ENCODE data around the gene MAST4.

Gene MAST4

DNA sequence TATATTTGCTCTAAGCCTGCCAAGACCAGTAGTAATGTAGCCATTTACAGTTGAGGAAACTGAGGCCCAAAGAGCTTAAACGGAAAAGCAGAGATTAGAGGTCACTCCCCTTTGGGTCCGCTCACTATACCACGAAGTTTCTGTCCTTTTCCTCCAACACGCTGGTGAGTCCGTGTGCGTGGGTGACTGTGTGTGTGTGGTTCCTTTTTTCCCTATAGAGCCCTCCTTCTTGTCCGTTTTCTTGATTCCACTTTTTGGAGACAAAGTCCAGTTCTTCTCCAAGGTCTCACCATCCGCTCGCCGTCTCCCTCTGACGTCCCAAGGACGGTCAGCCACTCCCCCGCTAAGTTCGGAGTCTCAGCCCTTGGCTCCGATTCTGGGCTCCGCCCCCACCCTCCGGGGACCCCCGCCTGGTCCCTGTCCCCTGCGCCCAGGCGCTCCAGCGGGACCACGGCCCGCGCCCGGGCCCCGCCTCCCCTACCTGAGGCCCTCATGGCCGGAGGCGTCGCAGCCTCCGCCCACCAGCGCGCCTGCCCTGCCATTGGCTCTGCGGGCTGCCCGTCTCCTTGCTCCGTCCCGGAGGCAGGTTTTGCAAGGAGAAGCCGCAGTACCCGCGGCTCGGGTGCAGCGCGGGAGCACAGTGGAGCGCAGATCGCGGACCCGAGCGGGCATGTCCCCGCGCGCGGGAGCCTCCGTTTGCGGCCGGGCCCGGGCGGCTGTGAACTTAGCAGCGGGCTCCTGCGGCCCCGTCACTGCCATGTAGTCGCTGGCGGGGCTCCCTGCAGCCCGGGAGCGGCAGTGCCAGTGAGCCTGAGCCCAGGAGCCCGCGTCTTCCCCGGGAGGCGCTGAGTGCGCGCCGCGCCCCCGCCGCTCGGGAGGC, at the start of gene MAST4:
Gene MAST4, plus strand, starts transcription at position 638 of the 880 bp plus-strand sequence. CDS start 263 bp downstream, outside the sequence.
- DNase-seq, result peak; percentile 68

GRCh38 chr5:66546541-66546940, 49.7 kb upstream of the MAST4 start:
- DNase-seq, result no peak

DNA sequence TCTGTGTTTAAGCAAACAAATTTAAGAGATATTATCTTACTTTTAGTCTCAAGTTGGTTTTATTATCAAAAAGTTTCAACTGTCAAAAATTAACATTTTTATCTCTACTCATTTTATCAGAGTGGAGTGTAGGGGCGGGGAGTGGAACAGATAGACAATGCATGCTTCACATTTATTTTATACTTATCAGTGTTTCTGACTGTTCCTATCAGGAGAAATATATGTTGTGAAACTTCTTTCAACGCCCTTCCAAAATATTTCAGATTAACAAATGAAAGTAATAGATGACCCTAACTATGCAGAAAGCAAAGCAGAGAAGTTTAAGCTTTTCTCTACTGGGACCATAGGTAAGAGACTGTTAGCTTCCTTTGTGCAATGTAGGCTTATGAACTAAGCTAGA, 44.9 kb upstream of the MAST4 start:
- no peak for DNase-seq

DNA sequence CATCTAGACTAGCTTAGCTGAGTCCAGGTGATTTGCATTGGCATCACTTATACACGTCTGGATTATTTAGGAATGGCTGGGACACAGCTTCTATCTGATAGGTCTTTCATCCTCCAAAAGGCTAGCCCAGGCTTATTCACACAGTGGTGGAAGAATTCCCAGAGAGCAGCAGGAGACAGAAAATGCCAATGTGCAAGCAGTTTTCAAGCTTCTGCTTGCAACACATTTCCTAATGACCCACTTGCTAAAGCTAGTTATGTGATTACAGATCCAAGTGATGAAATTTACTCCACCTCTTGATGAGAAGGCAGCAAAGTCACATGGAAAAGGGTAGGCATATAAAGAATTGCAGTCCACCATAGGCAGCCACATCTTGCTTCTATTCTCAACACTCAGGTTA, 44.2 kb upstream of the MAST4 start:
- no peak for DNase-seq

- DNase-seq, result no peak
These were observed 42.8 kb upstream of the MAST4 start for GRCh38 chr5:66553368-66553912.

DNA sequence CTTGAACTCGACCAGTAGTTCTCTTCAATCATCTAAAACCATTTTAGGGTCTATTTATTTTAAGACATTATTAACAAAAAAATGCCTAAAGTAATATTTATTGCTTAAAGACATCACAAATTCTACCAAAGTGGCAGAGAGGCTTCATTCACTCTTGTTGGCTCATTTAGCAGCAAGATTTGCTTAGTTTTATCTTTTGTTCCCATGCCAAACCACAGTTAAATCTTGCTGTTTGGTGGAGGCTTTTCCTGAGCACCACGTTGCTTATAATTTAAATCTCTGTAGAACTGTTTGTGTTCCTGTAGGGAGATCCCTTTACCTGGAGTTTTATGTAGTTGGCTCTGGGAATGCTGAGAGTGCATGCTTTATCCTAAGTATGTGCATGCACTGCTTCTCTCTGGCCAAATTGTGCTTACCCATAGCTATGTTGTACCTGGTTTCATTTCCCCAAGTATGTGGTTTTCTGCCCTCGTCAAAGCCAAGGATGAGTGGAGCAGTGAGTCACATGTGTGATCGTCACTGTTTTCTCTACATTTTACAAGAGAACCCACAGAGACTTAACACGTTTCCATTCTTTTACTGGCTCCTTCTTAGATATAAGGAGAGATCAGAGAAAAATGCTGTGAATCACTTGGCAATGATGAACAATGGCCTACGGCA, 42.1 kb upstream of the MAST4 start:
- no peak for DNase-seq

DNA sequence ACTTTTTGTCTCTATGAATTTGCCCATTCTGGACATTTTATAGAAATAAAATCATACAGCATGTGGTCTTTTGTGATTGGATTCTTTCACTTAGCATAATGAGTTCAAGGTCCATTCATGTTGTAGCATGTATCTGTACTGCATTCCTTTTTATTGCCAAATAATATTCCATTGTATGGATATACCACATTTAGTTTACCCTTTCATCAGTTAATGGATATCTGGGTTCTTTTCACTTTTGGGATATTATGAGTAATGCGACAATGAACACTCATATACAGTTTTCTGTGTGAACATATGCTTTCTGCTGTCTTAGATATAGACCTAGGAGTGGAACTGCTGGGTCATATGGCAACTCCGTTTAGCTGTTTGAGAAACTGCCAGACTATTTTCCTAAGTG, 41.3 kb upstream of the MAST4 start:
- no peak for DNase-seq

GRCh38 chr5:66558560-66558959, 37.6 kb upstream of the MAST4 start:
- DNase-seq, result peak; percentile 21

GRCh38 chr5:66560371-66560770, 35.8 kb upstream of the MAST4 start:
- peak; percentile 82 for DNase-seq

- DNase-seq, result no peak
These were observed 34.8 kb upstream of the MAST4 start for GRCh38 chr5:66561256-66561990.

DNA sequence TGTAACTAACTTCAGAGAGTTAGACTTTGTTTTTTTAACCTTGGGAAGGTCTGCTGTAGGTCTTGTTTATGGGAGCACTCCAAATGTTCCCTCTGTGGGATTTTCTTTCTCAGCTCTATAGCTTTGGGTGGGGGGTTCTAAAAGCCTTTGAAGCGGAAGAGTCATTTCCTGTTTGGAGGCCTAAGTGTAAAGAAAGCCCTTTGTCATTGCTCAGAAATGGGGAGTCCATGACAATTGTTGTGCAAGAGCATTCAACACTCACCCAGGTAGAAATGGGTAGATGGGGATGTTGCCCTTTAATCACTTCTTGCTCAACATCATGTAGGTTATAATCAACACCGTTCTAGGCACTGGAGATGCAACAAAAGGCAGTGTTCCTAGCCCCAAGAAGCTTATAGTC, 30.3 kb upstream of the MAST4 start:
- DNase-seq, result no peak

- DNase-seq, result no peak
These were observed 28.7 kb upstream of the MAST4 start for GRCh38 chr5:66567474-66567873.

DNA sequence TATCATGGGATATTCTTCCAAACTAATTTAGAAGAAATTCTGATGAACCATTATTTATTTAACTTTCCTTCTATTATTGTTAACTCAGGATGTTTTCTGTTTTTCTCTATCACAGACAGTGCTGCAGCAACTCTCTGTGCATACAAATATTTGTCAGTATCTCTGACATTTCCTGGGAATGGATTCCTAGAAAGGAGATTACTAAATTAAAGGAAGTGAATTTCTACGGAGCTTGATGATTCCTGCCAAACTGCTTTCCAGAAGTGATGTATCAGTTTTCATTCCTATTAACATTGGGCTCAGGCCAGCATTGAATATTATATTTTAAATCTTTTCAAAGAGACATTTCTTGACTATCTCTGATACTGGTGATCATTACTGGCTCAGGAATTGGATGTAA, 26.0 kb upstream of the MAST4 start:
- DNase-seq, result no peak

DNA sequence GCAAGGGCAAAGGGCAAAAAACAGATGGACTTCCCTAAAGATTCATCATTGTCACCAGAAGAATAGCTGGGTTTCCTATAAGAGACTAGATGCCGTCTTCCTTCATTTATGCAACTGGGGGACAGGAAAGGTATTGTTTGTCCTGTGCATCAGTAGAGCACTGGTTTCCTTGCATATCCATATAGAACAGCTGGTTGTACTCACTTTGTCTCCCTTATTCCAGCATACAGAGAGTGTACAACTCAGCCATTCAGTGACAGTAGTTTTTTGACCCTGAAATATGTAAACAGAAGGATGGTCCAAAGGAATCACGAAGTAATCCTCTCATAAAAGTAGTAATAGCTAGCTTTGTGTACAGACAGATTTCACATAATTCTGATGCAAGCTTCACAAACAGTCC, 22.5 kb upstream of the MAST4 start:
- no peak for DNase-seq

- no peak for DNase-seq
These were observed 13.6 kb upstream of the MAST4 start for GRCh38 chr5:66582499-66583165.

DNA sequence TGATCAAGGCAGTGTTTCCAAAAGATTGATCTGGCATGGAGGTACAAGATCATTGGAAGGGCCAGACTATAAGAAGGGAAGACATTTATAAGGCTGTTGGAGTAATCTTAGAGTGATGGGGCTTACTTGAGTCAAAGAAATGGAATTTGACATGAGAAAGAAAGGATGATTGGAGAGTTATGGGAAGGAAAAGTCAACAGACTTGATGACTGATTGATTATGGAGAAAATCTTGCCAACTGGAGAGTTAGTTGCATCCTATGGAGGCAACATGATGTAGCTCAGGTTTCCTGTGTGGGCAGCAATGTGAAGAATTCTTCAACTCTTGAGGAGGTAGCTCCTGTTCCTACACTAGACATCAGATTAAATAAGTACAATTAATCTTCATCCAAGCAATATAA, 10.9 kb upstream of the MAST4 start:
- no peak for DNase-seq

DNA sequence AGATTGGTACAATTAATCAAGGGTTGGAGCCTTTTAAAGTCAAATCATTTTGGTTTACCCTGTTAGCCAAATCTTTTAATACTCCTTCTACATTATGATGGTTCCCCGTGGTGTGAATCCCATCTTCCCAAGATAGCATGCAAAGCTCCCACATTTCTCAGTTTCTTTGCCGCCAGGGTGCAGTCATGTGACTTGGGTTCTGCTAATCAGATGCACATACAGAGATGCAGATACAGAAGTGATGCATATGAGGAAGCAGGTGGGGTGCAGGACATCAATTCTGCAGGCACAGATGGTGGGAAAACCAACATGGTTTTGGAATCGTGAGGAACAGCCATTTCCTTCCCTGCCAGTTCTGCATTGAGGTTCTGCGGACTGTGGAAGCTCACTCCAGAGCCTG, 8.4 kb upstream of the MAST4 start:
- no peak for DNase-seq

DNA sequence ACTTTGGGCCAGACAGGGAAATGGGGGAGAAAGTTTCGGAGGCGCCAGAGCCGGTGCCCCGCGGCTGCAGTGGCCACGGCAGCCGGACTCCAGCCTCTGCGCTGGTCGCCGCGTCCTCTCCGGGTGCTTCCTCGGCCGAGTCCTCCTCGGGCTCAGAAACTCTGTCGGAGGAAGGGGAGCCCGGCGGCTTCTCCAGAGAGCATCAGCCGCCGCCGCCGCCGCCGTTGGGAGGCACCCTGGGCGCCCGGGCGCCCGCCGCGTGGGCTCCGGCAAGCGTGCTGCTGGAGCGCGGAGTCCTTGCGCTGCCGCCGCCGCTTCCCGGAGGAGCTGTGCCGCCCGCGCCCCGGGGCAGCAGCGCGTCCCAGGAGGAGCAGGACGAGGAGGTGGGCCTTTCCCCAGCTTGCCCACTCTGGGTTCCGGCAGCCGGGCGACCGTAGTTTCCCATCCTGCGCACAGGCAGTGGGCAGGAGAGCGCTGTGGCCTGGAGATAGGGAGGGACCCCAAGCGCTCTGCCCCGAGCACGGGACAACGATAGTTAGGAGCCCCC, 516 bp downstream of the MAST4 start:
- DNase-seq, result peak; percentile 15

GRCh38 chr5:66597183-66597757, 1.1 kb downstream of the MAST4 start:
- DNase-seq, result peak; percentile 73

DNA sequence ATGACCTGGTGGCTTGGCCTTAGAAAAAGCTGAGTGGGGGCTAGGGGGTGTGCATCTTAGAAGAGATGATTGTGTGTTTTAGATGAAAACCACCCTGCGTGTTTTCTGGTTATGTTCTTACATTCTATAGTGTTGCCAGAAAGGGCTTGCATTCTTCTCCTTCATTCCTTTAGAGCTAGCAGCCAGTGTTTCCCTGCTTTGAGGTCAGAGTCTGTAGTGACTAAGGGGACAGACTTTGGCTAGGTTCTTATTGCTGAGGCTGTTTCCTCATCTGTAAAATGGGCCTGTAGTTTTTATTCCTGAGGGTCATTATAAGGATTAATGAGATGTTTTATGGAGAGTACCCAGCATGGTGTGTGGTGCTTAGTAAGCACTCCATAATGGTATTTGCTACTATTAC, 6.4 kb downstream of the MAST4 start:
- no peak for DNase-seq

GRCh38 chr5:66603164-66603563, 7.0 kb downstream of the MAST4 start:
- no peak for DNase-seq

GRCh38 chr5:66603881-66604280, 7.7 kb downstream of the MAST4 start:
- DNase-seq, result no peak

All from NCI-H2171 treated with DMSO at 0.1 percent for 48 hours (cell line).